GM19193 (cell line): Measurements from ENCODE around the gene TMEM131L.

Experiments used
- POLR2A ChIP-seq: IDR thresholded peaks from 4 replicates; pipeline ENCODE4 v1.6.1; 2011; ENCODE audit not compliant: insufficient read depth, insufficient read length; ENCODE audit errors: extremely low read depth

Gene TMEM131L

GRCh38 chr4:153486281-153487151 is 20.4 kb downstream of the TMEM131L start:
- no peak for TF ChIP-seq POLR2A

- TF ChIP-seq POLR2A = peak; percentile 16
Observed at GRCh38 chr4:153488006-153488891, 22.1 kb downstream of the TMEM131L start.

- no peak for TF ChIP-seq POLR2A
Observed at GRCh38 chr4:153489856-153490558, 23.8 kb downstream of the TMEM131L start.

GRCh38 chr4:153490985-153491483 is 24.9 kb downstream of the TMEM131L start:
- TF ChIP-seq POLR2A = no peak

GRCh38 chr4:153494562-153494961 is 28.4 kb downstream of the TMEM131L start:
- TF ChIP-seq POLR2A = no peak

GRCh38 chr4:153495480-153496193 is 29.5 kb downstream of the TMEM131L start:
- TF ChIP-seq POLR2A = no peak

- no peak for TF ChIP-seq POLR2A
Observed at GRCh38 chr4:153497091-153497531, 31.0 kb downstream of the TMEM131L start.

GRCh38 chr4:153497988-153498967 is 32.1 kb downstream of the TMEM131L start:
- no peak for TF ChIP-seq POLR2A

GRCh38 chr4:153499005-153499404 is 32.8 kb downstream of the TMEM131L start:
- no peak for TF ChIP-seq POLR2A

GRCh38 chr4:153501578-153501977 is 35.4 kb downstream of the TMEM131L start:
- no peak for TF ChIP-seq POLR2A

GRCh38 chr4:153502584-153502983 is 36.4 kb downstream of the TMEM131L start:
- no peak for TF ChIP-seq POLR2A

GRCh38 chr4:153506341-153507309 is 40.5 kb downstream of the TMEM131L start:
- no peak for TF ChIP-seq POLR2A
